ENCODE data around the gene SPATA3.
"Not testable (repeated sequence)": the region's sequence is repeated elsewhere in the genome, so short reads cannot be mapped to it uniquely, and the experiment has no call there.

SPATA3 gene

GRCh38 chr2:230968314-230968713, 27.6 kb upstream of the SPATA3 start:
- DNase-seq (ENCODE audit: low read depth, low spot score) = not testable (repeated sequence)

GRCh38 chr2:230968921-230969658, 26.8 kb upstream of the SPATA3 start:
- DNase-seq (ENCODE audit: low read depth, low spot score) = no peak

DNA sequence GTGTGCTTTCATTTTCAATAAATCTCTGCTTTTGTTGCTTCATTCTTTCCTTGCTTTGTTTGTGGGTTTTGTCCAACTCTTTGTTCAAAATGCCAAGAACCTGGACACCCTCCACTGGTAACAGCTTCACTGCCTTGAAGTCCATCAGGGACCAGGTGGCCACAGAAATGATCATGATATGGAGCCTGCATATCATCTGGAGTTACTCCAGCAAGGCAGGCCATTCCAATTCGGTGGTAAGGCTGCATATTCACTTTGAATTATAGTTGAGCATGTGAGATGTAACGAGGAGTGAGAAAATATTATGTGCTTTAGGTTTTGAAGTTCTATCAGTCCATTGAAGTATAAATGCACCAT, 26.3 kb upstream of the SPATA3 start:
- no peak for DNase-seq (ENCODE audit: low read depth, low spot score)

DNA sequence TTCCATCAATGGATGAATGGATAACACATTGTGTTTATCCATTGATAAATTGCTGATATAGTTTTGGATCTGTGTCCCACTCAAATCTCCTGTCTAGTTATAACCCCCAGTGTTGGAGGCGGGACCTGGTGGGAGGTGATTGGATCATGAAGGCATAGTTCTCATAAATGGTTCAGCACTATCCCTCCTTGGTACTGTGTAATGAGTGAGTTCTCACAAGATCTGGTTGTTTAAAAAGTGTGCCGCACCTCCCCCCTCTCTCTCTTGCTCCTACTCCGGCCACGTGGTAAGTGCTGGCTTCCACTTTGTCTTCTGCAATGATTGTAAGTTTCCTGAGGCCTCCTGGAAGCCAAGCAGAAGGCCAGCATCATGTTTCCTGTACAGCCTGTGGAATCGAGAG, 23.9 kb upstream of the SPATA3 start:
- DNase-seq (ENCODE audit: low read depth, low spot score) = no peak

GRCh38 chr2:230974096-230974913, 21.6 kb upstream of the SPATA3 start:
- DNase-seq (ENCODE audit: low read depth, low spot score) = no peak

DNA sequence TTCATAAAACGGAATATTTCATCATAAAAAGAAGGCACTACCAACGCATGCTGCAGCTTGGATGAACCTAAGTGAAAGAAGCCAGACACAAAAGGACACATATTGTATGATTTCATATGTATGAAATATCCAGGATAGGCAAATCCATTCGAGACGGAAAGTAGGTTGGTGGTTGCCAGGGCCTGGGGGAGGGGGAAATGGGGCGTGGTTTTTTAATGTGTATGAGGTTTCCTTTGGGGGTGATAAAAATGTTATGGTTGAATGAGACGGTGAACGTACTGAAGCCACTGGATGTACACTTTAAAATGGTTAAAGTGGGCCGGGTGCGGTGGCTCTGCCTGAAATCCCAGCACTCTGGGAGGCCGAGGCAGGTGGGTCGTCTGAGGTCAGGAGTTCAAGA, 20.0 kb upstream of the SPATA3 start:
- DNase-seq (ENCODE audit: low read depth, low spot score) = no peak

- DNase-seq (ENCODE audit: low read depth, low spot score) = no peak
Observed at GRCh38 chr2:230976671-230977171, 19.2 kb upstream of the SPATA3 start.

DNA sequence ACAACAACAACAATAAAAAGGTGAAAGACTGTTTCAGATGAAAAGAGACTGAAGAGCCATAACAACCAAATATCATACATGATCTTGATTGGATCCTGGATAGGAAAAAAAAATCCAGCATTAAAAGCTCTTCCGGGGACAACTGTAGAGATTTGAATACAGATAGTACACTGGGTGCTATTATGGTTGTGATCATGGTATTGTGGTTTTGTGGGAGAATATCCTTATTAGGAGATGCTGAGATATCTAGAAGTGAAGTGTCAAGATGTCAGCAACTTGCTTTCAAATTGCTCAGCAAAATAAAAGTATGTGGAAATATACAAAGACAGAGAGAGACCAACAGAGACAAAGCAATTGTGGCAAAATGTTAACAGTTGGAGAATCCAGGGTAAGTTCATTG, 15.5 kb upstream of the SPATA3 start:
- no peak for DNase-seq (ENCODE audit: low read depth, low spot score)

DNA sequence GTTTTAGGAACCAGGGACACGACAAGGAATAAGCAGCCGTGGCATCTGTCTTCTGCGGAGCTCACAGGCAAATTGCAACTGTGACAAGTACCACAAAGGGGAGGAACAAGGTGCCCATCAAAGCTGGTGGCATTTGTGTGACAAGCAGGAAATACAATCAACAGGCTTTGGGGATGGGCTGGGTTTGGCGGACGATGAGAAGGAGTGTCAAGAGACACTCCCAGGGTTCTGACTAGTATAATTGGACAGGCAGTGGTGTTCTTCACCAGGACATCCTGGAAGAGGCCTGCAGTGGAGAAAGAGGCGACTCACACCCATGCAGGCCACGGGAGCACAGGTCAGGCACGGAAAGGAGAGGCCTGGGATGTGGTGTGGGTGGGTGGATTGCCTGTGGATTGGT, 14.2 kb upstream of the SPATA3 start:
- no peak for DNase-seq (ENCODE audit: low read depth, low spot score)

DNA sequence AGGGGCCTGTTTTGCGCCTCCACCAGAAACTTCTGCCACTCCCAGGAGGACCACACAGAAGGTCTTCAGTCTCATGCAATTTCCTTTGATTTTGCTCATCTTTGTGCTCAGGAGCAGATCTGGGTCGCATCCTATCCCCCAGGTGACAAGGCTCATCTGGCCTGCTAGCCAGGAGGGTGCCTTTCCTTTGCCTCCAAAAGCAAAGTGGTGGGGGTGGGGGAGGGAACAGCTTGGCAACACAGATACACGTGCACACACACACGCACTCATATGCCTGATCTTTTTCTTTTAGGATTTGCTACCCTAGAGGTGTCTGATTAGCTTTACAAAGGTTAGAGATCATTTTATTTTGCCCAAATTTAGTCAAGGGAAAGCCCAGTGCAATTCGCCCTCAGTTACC, 13.8 kb upstream of the SPATA3 start:
- no peak for DNase-seq (ENCODE audit: low read depth, low spot score)

GRCh38 chr2:230982528-230982927, 13.4 kb upstream of the SPATA3 start:
- no peak for DNase-seq (ENCODE audit: low read depth, low spot score)

- no peak for DNase-seq (ENCODE audit: low read depth, low spot score)
Observed at GRCh38 chr2:230983566-230983965, 12.4 kb upstream of the SPATA3 start.

GRCh38 chr2:230984393-230985220, 11.3 kb upstream of the SPATA3 start:
- no peak for DNase-seq (ENCODE audit: low read depth, low spot score)

DNA sequence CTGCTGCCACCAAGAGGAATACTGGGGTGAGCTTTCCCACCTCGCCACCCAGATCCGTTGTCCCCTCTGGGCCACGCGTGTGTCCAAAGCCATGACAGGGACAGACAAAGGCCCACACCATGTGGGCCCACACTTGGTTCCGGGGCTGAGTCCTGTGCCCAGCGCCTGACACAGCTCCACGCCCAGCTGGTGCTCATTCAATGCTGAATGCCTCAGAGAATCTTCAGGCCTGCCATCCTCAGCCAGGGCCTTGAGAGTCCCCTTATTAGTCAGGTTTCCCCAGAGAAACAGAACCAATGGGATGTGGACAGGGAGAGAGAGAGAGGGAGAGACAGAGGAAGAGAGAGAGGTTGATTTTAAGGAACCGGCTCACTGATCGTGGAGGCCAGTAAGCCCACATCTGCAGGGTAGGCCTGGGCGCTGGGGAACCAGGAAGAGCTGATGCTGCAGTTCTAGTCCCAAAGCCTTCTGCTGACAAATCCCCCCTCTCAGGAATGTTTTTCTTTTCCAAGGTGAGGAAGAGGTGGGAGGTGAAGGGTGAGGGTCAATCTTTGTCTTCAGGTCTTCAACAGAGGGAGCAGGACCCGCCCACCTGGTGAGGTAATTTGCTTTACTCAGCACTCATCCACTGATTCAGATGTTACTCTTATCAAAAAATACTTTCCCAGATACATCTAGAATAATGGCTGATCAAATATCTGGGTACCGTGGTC, 10.2 kb upstream of the SPATA3 start:
- peak; percentile 20 for DNase-seq (ENCODE audit: low read depth, low spot score)

DNA sequence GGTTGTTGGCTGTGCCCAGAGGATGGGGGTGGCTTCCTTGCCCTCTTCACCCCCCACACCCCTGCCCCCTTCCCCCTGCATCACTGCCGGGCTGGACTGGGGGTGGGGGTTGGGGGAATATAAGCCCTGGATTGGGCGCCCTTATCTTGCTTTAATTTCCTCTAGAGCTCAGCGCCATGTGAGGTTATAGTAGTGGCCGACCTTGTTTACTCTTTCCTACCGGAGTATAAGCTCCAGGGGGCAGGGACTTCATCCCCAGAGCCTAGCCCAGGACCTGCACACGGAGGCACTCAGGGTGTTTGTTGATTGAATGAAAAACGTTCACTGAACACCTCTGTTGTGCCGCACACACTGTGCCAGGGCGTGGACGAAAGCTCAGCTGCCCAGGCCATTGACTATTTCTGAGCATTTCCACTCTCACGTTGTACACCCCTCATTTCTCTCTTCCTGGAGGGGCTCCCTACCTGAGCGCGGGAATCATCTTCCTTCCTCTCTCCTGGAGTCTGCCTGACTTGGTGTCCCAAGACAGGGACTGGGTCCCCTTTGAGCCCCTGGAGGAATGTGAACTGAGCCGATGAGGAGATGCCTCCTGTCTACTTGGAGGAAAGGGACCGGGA, 9.3 kb upstream of the SPATA3 start:
- DNase-seq (ENCODE audit: low read depth, low spot score) = no peak

DNA sequence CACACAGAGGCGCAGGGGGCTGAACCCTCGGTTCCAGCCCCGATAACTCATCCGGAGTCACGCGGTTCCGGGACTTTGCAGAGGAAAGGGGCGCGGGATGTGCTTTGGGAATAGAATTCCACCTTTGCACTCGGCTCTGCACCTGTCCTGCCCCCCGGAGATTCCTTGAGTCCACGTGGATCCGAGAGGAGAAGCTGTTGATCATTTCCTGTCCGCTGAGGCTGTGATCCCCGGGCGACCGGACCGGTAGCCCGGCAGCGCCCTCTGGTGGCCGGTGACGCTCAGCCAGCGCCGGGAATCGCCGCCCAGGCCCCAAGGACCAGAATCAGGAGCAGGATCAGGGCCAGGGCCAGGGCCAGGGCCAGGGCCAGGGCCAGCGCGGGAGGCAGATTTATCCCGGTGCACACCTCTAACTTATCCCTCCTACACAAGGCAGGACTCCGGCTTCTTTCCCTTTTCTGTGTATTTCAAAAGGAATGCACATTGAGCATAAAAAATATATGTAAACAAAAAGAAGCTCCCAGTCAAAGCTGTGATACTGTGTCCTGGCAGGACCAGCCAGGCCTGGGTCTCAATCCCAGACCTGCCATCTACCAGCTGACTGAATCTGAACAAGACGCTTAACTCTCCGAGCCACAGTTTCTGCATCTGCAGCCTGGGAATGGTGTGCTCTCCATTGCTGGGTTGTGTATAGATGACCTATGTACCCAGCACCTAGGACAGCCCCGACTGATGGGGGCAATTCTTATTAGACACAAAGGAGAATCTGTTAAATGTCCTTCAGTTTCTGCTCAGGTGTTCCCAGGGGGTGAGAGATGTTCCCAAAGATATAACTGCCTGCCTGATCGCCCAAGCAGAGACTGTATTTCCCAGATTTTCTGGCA, 8.5 kb upstream of the SPATA3 start:
- DNase-seq (ENCODE audit: low read depth, low spot score) = peak; percentile 94

DNA sequence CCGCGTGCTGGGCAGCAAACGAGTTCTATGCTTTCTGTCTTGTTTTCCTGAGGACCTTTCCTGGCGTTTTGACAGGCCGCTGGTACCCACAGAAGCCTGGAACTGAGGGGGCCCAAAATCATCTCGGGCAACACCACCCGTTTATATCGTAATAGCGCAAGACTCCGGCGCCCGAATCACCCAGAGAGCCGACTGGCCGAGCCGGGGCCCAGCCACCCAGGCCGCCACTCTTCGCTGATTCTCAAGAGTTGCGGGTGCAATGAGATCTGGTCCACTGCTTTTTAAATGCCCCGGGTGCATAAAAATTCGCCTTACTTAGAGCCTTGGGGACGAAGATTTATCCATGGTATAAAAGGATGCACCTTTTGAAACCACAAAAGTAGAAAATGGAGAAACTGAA, 6.2 kb upstream of the SPATA3 start:
- DNase-seq (ENCODE audit: low read depth, low spot score) = no peak

DNA sequence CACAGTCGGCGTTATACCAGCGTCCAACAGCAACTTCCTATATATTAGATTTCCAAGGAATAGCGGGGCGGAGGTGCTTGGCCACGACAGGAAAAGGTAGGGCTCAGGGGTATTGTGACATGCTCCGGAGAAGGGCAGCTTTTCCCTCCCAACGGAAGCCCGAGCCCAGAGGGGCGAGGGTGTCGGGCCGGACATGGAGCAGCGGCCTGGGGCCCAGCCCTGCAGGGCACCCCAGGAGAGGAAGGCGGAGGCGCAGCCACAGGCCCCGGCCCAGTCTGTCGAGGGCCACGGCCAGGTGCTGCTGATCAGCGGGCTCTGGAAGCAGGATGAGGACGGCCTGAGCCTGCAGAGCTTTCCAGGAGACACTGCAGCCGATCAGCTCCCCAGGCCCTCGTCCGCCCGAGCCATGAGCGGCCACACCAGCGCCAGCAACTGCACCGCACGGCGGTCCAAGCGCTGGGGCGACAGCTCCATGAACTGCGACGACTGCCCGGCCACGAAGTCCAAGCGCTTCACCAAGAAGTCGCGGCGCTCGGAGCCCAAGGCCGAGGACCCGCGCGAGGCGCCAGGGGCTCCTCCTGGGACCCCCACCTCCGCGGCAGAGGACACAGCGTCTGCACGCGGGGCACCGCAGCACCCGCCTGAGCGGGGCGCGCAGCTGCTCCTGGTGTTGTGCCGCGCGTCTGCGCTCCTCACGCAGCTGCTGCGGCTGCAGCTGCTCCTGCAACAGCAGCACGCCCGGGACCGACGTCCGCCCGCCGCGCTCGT, 5.6 kb upstream of the SPATA3 start:
- DNase-seq (ENCODE audit: low read depth, low spot score) = peak; percentile 30

GRCh38 chr2:230990899-230991150, 5.1 kb upstream of the SPATA3 start:
- DNase-seq (ENCODE audit: low read depth, low spot score) = no peak

DNA sequence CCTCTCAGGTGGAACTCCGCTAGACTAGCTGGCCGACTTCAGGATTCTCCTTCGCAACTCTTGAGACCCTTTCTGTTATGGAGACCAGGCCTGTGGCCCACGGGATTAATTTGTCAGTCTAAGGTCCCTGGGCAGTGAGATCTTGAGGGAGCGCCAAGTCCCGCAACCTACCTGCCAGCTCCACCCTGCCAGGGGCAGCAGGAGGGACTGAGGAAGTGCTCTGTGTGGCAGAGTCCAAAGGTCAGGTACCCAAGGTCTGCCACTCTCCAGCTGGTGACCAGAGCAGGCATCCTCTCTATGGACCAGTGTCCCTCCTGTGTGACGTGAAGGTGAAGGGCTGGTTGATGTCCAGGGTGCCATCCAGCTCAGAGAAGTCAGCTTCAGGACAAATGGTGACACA, 4.3 kb upstream of the SPATA3 start:
- DNase-seq (ENCODE audit: low read depth, low spot score) = no peak
